ENCODE data around the gene NID1.
A peak's percentile ranks its signal among the peaks of the same experiment; 100 is the strongest.
"Not testable (repeated sequence)": the region's sequence is repeated elsewhere in the genome, so short reads cannot be mapped to it uniquely, and the experiment has no call there.

NID1 gene

DNA sequence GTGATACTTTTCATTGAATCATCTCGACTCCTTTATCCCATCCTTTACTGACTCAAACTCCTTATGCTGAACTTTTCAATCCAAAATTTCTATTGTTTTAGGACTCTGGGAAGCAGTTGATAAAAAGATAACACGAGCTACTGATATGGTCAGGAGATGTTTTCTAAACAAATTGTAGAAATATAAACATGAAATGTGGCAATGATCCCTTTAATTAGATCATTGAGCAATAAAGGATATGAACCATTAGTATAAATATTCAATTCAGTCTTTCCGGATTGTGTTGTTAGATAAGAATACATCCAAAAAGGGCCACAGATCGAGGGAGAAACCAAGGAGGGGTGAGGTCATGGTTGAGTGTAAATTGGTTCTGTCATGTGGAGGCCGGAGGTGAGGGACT lies 88.4 kb downstream of the NID1 start:
- no peak overlapping the region for H3K27ac ChIP-seq
- no peak for DNase-seq (ENCODE audit: low read depth, low spot score)

DNA sequence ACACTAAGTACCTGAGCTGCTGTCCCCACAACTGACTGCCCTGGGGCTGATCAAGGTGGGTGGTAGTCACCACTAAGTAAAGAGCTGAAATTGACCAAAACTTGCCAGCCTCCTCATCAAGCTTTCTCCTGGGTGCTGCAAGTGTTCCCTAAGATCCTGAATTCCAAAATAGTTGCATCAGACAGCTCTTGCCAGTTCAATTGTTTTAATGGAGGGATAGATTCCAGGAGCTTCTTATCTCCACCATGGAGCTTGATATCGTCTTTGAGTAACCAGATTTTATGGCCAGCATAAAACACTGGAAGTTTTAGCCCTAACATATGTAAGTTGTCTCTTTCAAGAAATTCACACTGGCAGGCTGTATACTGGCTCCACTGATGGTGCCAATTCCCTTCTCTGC lies 90.3 kb downstream of the NID1 start:
- DNase-seq (ENCODE audit: low read depth, low spot score): no peak
- H3K27ac ChIP-seq: no peak overlapping the region

DNA sequence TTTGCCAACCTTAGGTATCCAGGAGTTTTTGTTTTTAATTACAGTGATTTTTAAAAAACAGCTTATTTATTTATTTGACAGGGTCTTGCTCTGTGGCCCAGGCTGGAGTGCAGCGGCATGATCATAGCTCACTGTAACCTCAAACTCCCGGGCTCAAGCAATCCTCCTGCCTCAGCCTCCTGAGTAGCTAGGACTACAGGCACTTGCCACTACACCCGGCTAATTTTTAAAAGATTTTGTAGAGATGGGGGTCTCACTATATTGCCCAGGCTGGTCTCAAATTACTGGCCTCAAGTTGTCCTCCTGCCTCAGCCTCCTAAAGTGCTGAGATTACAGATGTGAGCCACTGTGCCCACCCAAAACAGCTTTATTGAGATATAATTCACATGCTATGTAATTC lies 92.2 kb downstream of the NID1 start:
- H3K27ac ChIP-seq: not testable (repeated sequence)

DNA sequence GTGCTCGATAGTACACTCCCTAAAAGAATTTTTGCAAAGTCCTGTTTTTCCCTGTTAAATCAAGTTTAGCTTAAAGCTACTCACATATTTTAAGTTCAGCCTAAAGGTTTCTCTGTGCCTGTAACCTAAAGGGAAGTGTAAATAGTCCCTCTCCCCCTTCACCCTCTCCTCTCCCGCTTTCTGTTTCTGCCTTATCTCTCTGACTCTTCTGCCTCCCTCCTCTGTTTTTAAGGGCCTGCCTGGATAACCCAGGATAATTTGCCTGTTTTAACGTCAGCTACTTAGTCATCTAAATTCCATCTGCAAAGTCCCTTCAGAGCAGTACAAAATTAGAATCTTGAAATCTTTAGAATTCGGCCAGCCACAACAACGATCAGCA lies 92.6 kb downstream of the NID1 start:
- peak overlapping the region; percentile 39 for H3K27ac ChIP-seq
- DNase-seq (ENCODE audit: low read depth, low spot score): no peak

More for the DNA sequence above, 92.2 kb downstream of the NID1 start:
- not testable (repeated sequence) for DNase-seq (ENCODE audit: low read depth, low spot score)

DNA sequence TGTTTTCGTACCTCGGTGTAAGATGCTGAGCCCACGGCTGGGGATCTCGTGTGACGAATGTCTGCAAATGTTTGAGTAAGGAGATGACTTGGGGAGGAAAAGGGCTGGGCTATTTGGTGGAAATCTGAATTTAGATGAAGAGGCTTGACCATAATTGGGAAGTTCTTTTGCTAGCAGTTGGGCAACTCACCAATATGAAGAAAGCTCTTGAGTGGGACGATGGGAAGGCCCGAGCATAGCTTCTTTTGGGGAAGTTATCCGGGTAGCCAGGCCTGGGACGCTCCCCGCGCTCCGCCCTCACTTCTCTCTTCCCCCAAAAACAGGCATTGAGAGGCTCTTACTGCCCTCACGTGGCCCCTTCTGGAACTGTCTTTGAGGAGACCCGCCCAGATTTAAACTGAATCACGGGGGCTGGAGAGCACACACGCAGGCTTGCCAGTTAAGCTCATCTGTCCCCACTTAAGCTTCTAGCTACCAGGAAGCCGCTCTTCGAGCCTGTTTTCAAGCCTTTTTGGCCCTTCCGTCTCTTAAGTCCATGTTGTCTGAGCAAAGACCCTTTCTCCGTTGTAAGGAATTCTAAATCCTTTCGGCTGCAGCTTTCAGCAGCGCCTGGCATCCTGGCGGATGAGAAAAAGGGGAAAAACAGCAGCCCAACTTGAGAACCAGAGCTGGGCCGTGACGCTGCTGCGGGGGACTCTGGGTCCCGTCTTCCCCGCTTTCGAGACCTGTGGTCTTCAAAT lies 93.1 kb downstream of the NID1 start:
- H3K27ac ChIP-seq: peak overlapping the region; percentile 39

DNA sequence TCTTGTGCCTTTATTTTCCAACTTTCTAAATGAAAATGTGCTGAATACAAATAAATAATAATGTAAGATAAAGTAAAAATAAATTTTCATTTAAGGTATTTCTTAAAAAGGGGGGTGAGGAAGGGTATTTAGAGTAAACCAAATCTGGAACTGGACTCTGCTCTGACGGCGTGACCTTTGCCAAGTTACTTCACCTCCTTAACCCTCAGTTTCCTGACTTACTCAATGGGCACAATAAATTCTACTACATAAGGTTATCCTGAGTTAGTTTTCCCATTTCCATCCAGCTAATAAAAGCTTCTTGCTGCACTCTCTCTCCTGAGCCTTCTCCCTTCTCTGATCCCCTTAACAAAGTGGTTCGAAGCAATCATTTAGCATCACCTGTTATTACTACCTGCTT lies 93.9 kb downstream of the NID1 start:
- no peak for DNase-seq (ENCODE audit: low read depth, low spot score)
- H3K27ac ChIP-seq: peak overlapping the region; percentile 39

More for the DNA sequence above, 93.1 kb downstream of the NID1 start:
- peak; percentile 16 for DNase-seq (ENCODE audit: low read depth, low spot score)

DNA sequence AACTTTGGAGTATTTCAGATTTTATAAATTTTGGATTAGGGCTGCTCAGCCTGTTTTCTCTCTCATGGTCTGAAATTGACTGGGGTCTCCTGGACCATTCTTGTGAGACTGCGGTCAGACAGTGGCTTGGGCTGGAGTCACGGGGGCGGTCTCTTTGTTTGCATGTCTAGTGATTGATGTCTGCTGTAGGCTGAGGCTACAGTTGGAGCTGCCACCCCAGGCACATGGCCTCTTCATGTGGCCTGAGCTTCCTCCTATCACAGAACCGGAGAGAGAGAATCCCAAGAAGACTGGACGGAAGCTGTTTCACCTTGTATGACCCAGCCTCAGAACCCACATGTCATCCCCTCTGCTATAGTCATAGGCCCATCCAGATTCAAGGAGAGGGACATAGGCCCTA lies 96.1 kb downstream of the NID1 start:
- no peak overlapping the region for H3K27ac ChIP-seq
- DNase-seq (ENCODE audit: low read depth, low spot score): no peak

DNA sequence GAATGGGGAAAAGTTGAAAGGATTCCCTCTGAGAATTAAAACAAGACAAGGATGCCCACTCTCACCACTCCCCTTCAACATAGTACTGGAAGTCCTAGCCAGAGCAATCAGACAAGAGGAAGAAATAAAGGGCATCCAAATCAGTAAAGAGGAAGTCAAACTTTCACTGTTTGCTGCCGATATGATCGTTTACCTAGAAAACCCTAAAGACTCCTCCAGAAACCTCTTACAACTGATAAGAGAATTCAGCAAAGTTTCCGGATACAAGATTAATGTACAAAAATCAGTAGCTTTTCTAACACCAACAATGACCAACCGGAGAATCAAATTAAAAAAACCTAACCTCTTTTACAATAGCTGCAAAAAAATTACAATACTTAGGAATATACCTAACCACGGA lies 98.8 kb downstream of the NID1 start:
- not testable (repeated sequence) for H3K27ac ChIP-seq; DNase-seq (ENCODE audit: low read depth, low spot score)

DNA sequence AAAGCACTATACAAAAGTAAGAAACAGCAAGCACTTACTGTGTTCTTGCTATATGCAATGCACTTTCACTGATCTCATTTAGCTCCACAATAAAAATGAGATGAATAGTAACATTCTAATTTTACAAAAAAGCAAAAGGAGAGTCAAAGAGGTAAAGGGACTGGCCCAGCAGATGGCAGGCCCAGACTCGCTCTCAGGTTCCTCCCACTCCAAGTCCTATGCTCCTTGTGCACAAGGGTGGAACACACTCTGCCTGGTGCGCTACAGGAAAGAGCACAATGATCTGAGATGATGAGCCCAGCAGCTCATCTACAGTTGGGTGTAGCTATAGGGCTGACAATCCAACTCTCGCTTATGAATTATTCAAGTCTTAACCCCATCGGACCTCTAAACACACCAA lies 104.1 kb downstream of the NID1 start:
- H3K27ac ChIP-seq: no peak overlapping the region
- DNase-seq (ENCODE audit: low read depth, low spot score): peak; percentile 14

DNA sequence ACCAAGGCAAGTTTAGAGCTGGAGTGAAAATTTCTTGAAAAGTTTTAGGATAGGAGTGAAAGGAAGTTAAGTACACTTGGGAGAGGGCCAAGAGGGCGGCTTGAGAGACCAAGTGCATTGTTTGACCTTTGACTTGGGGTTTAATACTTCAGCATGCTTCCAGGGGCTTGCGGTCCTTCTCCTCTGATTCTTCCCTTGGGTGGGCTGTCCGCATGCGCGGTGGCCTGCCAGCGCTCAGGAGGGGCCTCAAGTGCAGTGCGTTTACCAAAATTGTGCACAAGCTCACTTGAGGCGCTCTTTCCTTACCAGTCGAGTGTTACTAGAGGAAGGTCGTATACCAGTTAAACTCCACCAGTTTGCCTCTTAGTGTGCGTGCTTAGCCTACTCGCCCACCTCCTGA lies 106.9 kb downstream of the NID1 start:
- DNase-seq (ENCODE audit: low read depth, low spot score): no peak
- no peak overlapping the region for H3K27ac ChIP-seq

DNA sequence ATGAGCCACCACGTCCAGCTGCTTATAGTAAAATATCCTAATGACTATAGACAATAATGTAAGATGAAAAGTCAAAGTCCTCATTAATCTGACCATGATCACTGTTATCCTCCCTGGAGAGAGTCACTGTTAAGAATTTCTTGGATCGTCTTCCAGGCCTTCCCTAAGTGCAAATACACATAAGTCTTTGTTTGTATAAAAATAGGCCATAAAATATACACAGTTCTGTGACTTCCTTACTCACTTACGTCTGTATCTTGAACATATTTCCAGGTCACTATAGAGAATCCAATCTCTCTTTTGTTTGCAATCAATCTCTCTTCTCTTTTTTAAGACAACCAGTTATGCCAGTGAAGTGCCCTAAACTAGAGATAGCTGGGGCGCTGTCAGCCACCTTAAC lies 109.1 kb downstream of the NID1 start:
- DNase-seq (ENCODE audit: low read depth, low spot score): no peak
- no peak overlapping the region for H3K27ac ChIP-seq

DNA sequence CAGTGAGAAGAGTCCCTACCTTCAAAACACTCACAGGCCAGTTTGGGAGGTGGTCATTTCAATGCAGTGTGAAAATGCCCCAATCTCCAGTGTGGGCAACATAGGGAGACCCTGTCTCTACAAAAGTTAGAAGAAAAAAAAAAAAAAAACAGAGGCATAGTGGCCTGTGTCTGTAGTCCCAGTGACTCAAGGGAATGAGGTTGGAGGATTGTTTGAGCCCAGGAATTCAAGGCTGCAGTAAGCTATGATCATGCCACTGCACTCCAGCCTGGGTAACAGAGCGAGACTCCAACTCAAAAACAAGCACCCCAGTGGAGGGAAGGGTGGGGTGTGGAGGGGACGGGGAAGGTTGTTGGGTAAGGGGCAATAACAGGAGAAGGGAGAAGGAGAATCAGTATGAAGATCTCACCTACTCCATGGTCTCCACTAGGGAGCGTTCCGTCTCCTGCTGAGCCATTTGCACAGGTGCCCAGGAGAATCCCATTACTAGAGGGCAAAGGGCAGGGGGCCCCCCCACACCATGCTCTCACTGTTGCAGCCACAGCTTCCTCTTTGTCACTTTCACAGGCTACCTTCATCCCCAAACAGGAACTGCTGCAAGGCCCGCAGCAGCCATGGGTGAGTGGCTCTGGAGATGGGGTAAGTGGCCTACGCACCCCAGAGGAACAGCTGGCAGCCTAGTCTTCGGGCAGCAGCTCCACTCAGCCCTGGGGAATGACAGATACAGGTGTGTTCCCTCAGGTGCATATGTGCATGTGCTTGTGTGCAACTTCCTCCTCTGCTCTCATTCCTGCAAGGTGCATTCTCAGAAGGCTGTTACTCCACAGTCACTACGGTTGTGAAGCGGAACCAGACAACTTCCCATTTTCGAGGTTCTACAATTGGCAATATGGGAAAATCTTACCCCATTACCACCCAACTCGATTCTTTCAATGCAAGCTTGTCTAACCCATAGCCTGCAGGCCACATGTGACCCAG lies 110.3 kb downstream of the NID1 start:
- peak overlapping the region; percentile 14 for H3K27ac ChIP-seq
- DNase-seq (ENCODE audit: low read depth, low spot score): no peak

DNA sequence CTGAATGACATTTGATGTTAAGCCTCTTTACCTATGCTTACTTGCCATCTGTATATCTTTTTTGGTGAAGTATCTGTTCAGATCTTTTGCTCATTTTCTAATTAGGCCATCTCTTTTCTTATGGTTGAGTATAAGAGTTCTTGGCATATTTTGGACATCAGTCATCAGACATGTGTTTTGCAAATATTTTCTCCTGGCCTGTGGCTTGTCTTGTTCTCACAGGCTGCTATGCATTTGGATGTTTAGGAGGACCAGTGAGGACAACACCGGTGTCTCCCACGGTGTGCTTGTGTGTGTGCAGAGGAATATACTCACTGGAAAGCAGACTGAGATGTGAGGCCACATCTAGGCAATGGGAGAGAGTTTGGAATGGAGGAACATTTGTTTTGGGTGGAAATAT lies 111.1 kb downstream of the NID1 start:
- DNase-seq (ENCODE audit: low read depth, low spot score): no peak
- peak overlapping the region; percentile 14 for H3K27ac ChIP-seq

DNA sequence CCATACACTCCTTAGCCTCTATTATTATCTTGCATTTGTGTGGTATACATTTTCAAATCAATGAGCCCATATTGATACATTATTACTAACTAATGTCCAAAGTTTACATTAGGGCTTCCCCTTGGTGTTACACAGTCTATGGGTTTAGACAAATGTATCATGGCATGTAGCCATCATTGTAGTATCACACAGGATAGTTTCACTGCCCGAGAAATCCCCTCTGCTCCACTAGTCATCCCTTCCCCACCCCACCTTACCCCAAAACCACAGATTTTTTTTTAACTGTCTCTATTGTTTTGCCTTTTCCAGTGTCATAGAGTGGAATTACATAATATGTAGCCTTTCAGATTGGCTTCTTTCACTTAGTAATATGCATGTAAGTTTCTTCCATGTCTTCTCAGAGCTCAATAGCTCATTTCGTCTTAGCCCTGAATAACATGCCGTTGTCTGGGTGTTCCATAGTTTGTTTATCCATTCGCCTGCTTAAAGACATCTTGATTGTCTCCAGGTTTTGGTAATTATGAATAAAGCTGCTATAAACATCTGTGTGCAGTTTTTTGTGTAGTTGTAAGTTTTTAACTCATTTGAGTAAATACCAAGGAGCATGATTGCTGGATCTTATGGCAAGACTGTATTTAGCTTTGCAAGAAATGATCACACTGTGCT lies 111.8 kb downstream of the NID1 start:
- DNase-seq (ENCODE audit: low read depth, low spot score): no peak
- H3K27ac ChIP-seq: peak overlapping the region; percentile 14

DNA sequence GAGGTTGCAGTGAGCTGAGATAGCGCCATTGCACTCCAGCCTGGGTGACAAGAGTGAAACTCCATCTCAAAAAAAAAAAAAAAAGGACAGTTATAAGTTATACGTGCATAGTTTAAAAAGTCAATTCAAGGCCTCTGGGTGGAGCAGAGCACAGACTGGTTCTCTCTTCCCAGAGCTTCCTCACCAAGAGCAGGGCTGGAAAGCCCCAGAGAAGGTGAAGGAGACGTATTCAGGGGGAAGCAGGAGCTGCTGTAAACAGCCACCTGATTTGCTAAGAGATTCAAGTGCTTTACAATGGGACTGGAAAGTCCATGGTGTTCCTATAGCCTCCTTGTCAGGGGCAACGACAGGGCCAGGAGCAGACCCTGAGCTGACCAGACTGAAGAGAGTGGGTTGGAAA lies 113.2 kb downstream of the NID1 start:
- DNase-seq (ENCODE audit: low read depth, low spot score): no peak
- H3K27ac ChIP-seq: no peak overlapping the region

DNA sequence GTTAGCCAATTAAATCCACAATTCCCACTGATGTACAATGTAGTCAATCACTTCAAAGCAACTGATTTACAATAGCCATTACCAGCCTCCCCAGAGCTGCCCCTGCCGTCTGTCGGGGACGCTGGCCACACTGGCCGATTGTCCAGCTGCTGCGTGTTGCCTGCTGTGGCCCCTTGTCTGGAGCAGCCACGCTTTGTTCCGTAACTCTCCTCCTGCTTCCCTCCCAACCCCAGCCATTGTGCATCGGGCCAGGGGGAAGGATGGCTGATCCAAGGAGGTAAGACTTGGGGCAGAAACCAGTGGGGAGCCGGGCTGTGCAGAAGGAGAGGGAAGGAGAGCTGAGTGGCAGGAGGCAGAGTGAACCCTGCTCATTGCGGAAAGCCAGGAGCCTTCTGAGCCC lies 114.6 kb downstream of the NID1 start:
- DNase-seq (ENCODE audit: low read depth, low spot score): no peak
- H3K27ac ChIP-seq: no peak overlapping the region

DNA sequence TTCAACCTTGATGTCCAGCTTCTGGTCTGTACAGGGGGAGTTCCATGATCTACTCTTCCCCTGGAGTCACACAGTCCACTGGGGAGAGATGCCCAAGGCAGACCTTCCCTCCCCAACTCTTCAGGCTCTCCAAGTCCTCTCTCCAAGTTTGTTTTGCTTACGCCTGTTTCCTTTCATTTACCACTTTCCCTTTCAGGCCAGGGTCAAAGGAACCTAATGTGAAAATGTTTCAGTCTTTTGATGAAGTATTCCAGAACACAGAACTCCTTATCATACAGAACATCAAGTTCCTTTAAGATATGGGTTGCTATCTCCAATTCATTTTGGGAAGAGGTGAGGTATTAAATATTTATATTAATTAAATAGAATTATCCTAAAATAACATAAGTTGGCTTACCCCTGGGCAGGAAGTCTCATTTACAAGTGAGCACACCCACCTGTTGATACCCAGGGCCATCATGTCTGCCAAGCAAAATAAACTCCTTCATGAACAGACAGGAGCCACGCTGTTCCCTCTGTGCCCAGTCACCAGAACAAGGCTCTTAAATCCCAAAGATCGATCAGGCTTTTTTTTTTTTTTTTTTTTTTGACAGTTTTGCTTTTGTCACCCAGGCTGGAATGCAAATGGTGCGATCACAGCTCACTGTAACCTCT lies 116.0 kb downstream of the NID1 start:
- no peak for DNase-seq (ENCODE audit: low read depth, low spot score)
- H3K27ac ChIP-seq: no peak overlapping the region

DNA sequence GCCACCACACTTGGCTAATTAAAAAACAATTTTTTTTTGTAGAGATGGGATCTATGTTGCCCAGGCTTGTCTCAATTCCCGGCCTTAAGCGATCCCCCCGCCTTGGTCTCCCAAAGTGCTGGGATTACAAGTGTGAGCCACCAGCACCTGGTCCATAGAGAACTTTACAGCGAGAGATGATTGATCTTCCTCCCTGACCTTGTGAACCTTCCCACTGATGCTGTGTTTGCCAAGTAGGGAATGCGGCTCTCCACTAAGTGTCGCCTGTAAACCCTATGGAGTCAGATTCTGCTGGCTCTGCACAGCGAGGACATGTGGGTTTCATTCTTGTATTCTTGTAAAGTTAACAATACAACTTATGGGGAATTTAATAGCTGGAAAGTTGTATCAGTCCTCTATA lies 116.9 kb downstream of the NID1 start:
- DNase-seq (ENCODE audit: low read depth, low spot score): no peak
- H3K27ac ChIP-seq: no peak overlapping the region

DNA sequence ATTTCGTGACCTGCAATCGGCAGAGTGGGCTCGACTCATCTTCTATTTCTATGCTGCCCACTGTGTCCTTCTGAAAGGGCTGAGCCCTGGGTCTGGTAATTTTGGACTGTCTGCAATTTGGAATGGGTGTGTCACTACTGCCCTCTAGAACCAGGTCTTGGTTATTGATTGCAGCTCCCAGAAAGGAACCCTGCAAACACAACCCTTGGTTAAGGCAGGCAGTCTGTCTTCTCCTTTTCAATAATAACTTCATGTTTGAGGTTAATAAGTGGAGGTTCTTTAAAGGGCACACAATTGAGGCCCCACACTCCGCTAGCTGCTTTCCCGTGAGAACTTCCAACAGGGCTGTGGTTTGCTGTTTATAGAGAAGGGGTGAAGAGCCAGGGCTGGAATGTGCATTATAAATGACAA lies 118.3 kb downstream of the NID1 start:
- DNase-seq (ENCODE audit: low read depth, low spot score): no peak
- H3K27ac ChIP-seq: no peak overlapping the region

DNA sequence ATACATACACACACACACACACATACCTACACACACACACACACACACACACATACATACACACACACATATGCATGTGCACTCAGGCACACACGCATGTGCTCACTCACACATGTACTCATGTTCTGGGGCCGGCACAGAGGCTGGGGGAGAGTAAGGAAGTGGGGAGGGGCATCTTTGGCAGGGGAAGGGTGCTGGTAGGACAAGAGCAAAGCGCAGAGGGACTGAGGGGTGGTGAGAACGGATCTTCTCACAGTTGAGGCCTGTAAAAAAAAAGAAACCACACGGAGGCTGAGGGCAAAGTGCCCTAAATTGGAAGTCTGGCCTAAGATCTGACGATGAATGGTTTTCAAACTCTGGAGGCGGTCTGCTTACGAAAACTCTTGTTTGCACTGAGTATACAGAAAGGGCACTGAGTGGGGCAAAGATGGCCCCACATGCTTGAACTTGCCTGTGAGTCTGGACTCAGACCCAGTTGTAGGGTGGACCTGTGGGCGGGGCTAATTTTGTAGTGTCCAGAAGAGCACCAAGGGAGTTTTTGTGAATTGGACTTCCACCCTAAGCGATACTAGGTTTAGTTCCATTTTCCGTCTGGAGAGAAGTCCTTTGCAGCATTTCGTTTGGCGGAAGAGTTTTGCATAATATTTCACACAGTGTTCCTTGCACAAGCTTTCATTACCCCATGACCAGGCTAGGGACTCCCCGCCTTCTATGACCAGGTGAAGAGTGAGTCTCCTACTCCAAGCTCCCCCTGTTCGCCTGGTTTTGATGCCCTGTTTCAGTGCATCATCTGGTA lies 118.9 kb downstream of the NID1 start:
- no peak overlapping the region for H3K27ac ChIP-seq
- no peak for DNase-seq (ENCODE audit: low read depth, low spot score)
